Keratinocyte (primary cell): ENCODE results near the gene CNNM2. TPM values are rescaled to one million over a fixed set of nuclear protein-coding genes. Genes with fewer than 3 reads are reported as not detected.

Experiments
- DNase-seq: peaks from one replicate; pipeline ENCODE4 v3.0.0-alpha.2; 2011; ENCODE audit warnings: low read depth, missing footprints, low spot score
- FAIRE-seq: peaks from 2 replicates; lab custom pipeline; 2011; peaks lifted over from hg19 to GRCh38; lab: Jason Lieb, UNC
- H2AFZ ChIP-seq: 2 replicates; pipeline ENCODE4 v1.6.0; 2012; ENCODE audit warnings: low read length, control low read depth, inconsistent platforms; ENCODE audit not compliant: control insufficient read depth
- H3K27ac ChIP-seq: 2 replicates; pipeline ENCODE4 v1.5.1; 2011; ENCODE audit warnings: low read length; ENCODE audit not compliant: control insufficient read depth, insufficient read depth
- H3K27me3 ChIP-seq: 3 replicates; pipeline ENCODE4 v1.6.0; 2011; ENCODE audit warnings: low read length; ENCODE audit not compliant: control insufficient read depth, insufficient read depth; ENCODE audit errors: extremely low read depth
- H3K36me3 ChIP-seq, 2 experiments: 2 replicates in 1 of 2; 3 replicates in 1 of 2; pipeline ENCODE4 v1.5.1; 2011; ENCODE audit warnings: low read length in 2 of 2, mild to moderate bottlenecking in 1 of 2; ENCODE audit not compliant: control insufficient read depth in 2 of 2, insufficient read depth in 2 of 2; ENCODE audit errors: extremely low read depth in 1 of 2
- H3K4me1 ChIP-seq: 3 replicates; pipeline ENCODE4 v1.5.1; 2011; ENCODE audit warnings: low read length; ENCODE audit not compliant: control insufficient read depth, insufficient read depth; ENCODE audit errors: extremely low read depth
- H3K4me2 ChIP-seq: 3 replicates; pipeline ENCODE4 v1.6.0; 2011; ENCODE audit warnings: low read depth, low read length; ENCODE audit not compliant: control insufficient read depth, insufficient read depth; ENCODE audit errors: extremely low read depth
- H3K4me3 ChIP-seq, 3 experiments: fragments of 200-600 bp in 1 of 3; sonication (generic) in 1 of 3; 2 replicates in 2 of 3; 3 replicates in 1 of 3; pipeline ENCODE4 v1.5.1; 2011 to 2016; ENCODE audit warnings: low read length in 3 of 3, mild to moderate bottlenecking in 3 of 3, control low read depth in 2 of 3, inconsistent platforms in 1 of 3, low read depth in 1 of 3, mixed read lengths in 1 of 3, mixed run types in 1 of 3, moderate library complexity in 1 of 3; ENCODE audit not compliant: control insufficient read depth in 2 of 3, insufficient read depth in 2 of 3; ENCODE audit errors: extremely low read depth in 1 of 3
- H3K79me2 ChIP-seq: 2 replicates; pipeline ENCODE4 v1.6.0; 2012; ENCODE audit warnings: low read length; ENCODE audit not compliant: control insufficient read depth, insufficient read depth
- H3K9ac ChIP-seq: 3 replicates; pipeline ENCODE4 v1.6.0; 2011; ENCODE audit warnings: low read length; ENCODE audit not compliant: control insufficient read depth, insufficient read depth; ENCODE audit errors: extremely low read depth
- H3K9me1 ChIP-seq: 3 replicates; pipeline ENCODE4 v1.6.0; 2011; ENCODE audit warnings: low read length; ENCODE audit not compliant: control insufficient read depth, insufficient read depth; ENCODE audit errors: extremely low read depth
- H3K9me3 ChIP-seq: 2 replicates; pipeline ENCODE4 v1.5.1; 2012; ENCODE audit warnings: low read depth, low read length; ENCODE audit not compliant: control insufficient read depth
- H4K20me1 ChIP-seq: 3 replicates; pipeline ENCODE4 v1.6.0; 2011; ENCODE audit warnings: low read length; ENCODE audit not compliant: control insufficient read depth, insufficient read depth; ENCODE audit errors: extremely low read depth
- EZH2 ChIP-seq: IDR thresholded peaks from one replicate; pipeline ENCODE4 v1.6.1; 2012; ENCODE audit warnings: inconsistent platforms, mild to moderate bottlenecking, low read length, moderate library complexity
- dilution Hi-C: fragments of 300-500 bp; cut with MboI; formaldehyde crosslinking; loops from one replicate; pipeline ENCODE4 v1.7.0; 2020; ENCODE audit warnings: low sequenced_read_pairs; ENCODE audit not compliant: extremely low pct_ligation_motif_present
- polyA minus RNA-seq, 3 experiments: library from RNA; depleted of rRNA, polyadenylated mRNA; stranded (reverse); fragments of >200 nt; gene quantifications; 1 replicate in 1 of 3; 2 replicates in 1 of 3; 3 replicates in 1 of 3; pipeline ENCODE4 v1.2.3, GENCODE V29; 2011
- polyA plus RNA-seq, 5 experiments: library from polyadenylated mRNA; depleted of rRNA in 3 of 5; stranded (reverse) in 3 of 5; stranded (forward) in 1 of 5; unstranded in 1 of 5; fragments of >200 nt; gene quantifications; 1 replicate in 1 of 5; 2 replicates in 3 of 5; 3 replicates in 1 of 5; pipeline versions ENCODE4 v1.2.1 to v1.2.3, GENCODE V29; 2011 to 2012; ENCODE audit warnings: missing spikeins in 2 of 5, low read depth in 1 of 5, low replicate concordance in 1 of 5
- TF ChIP-seq, protein P1 (sequence below), 3 experiments: IDR thresholded peaks in 1 of 3; conservative IDR thresholded peaks in 1 of 3; optimal IDR thresholded peaks in 1 of 3; 2 replicates in 2 of 3; 3 replicates in 1 of 3; pipeline versions ENCODE3 to v1.5.1; 2011; ENCODE audit warnings: low read length in 3 of 3, mild to moderate bottlenecking in 3 of 3, moderate library complexity in 2 of 3, control low read depth in 1 of 3, inconsistent platforms in 1 of 3; ENCODE audit not compliant: insufficient read depth in 2 of 3; ENCODE audit errors: extremely low read depth in 1 of 3

The CNNM2 gene
- polyA plus RNA-seq (1.4 to 2.6 TPM (median 1.5 TPM) in 3 replicates), polyA minus RNA-seq (1.7 to 5.6 TPM (median 2.4 TPM) in 3 replicates)
- 1.3 TPM for polyA plus RNA-seq (2011; ENCODE audit: low read depth)
- polyA plus RNA-seq (2011; cell fraction: cytosol; rRNA removed), result 1.5 and 1.7 TPM in 2 replicates
- 5.3 and 5.8 TPM in 2 replicates for polyA plus RNA-seq (2011; cell fraction: nucleus; rRNA removed)
- 2.5 and 2.6 TPM in 2 replicates for polyA plus RNA-seq (2012; ENCODE audit: low replicate concordance)
- 4.2 TPM for polyA minus RNA-seq (2011; cell fraction: cytosol; rRNA and poly(A)+ RNA removed)
- polyA minus RNA-seq (2011; cell fraction: nucleus; rRNA and poly(A)+ RNA removed), result 3.3 and 5.9 TPM in 2 replicates

- dilution Hi-C loops, result no loop called here
- no peak for TF ChIP-seq EZH2
- TF ChIP-seq, protein P1, sequence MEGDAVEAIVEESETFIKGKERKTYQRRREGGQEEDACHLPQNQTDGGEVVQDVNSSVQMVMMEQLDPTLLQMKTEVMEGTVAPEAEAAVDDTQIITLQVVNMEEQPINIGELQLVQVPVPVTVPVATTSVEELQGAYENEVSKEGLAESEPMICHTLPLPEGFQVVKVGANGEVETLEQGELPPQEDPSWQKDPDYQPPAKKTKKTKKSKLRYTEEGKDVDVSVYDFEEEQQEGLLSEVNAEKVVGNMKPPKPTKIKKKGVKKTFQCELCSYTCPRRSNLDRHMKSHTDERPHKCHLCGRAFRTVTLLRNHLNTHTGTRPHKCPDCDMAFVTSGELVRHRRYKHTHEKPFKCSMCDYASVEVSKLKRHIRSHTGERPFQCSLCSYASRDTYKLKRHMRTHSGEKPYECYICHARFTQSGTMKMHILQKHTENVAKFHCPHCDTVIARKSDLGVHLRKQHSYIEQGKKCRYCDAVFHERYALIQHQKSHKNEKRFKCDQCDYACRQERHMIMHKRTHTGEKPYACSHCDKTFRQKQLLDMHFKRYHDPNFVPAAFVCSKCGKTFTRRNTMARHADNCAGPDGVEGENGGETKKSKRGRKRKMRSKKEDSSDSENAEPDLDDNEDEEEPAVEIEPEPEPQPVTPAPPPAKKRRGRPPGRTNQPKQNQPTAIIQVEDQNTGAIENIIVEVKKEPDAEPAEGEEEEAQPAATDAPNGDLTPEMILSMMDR (optimal IDR thresholded peaks at IDR 0.05 in 1 of 3, IDR thresholded peaks at IDR 0.05 in 1 of 3, conservative IDR thresholded peaks at IDR 0.05 in 1 of 3; ENCODE audit: extremely low read depth in 1 of 3, insufficient read depth in 2 of 3, low read length in 3 of 3), result peak in 1 of 3 experiments; percentile 34
Observed at GRCh38 chr10:102917962-102918816, at the start of gene CNNM2. Gene CNNM2 (plus strand): TSS chr10:102918294. CDS start chr10:102918481, 187 bp downstream.

GRCh38 chr10:102868911-102869257, 49.2 kb upstream of the CNNM2 start:
- no peaks in the 10 kb centered on the region for H3K27me3 ChIP-seq
- dilution Hi-C loops, result no loop called here

More at GRCh38 chr10:102917962-102918816, at the start of gene CNNM2:
- H3K79me2 ChIP-seq, result peaks cover 2% of the 10 kb centered on the region
- peak; percentile 99 for DNase-seq
- peak within 1 kb of the TSS; percentile 91 for H3K4me2 ChIP-seq
- H4K20me1 ChIP-seq, result no peaks in the 10 kb centered on the region
- H3K27me3 ChIP-seq, result no peaks in the 10 kb centered on the region
- peak within 1 kb of the TSS; percentile 63 to 82 (median 75) for H3K4me3 ChIP-seq
- no peaks in the 10 kb centered on the region for H3K36me3 ChIP-seq
- FAIRE-seq, result peak; percentile 72
- H3K9me1 ChIP-seq, result no peaks in the 10 kb centered on the region
- H3K9ac ChIP-seq, result peak within 1 kb of the TSS; percentile 79
- H2AFZ ChIP-seq, result peak within 1 kb of the TSS; percentile 98
- H3K9me3 ChIP-seq, result no peaks in the 10 kb centered on the region
- peaks cover 12% of the 10 kb centered on the region for H3K4me1 ChIP-seq
- H3K27ac ChIP-seq, result peak within 1 kb of the TSS; percentile 78

More at GRCh38 chr10:102868911-102869257, 49.2 kb upstream of the CNNM2 start:
- peaks cover 5% of the 10 kb centered on the region for H3K4me1 ChIP-seq
- no peaks in the 10 kb centered on the region for H3K36me3 ChIP-seq
- H3K9me1 ChIP-seq, result no peaks in the 10 kb centered on the region
- H4K20me1 ChIP-seq, result no peaks in the 10 kb centered on the region
- no peak overlapping the region for H3K9ac ChIP-seq
- DNase-seq (no peak), FAIRE-seq (no peak)
- H3K4me2 ChIP-seq, result peak overlapping the region; percentile 73
- no peak overlapping the region for H3K27ac ChIP-seq
- H2AFZ ChIP-seq, result peak overlapping the region; percentile 93
- TF ChIP-seq EZH2, result no peak
- TF ChIP-seq, protein P1 (optimal IDR thresholded peaks at IDR 0.05 in 1 of 3, IDR thresholded peaks at IDR 0.05 in 1 of 3, conservative IDR thresholded peaks at IDR 0.05 in 1 of 3; ENCODE audit: extremely low read depth in 1 of 3, insufficient read depth in 2 of 3, low read length in 3 of 3), result no peak
- H3K79me2 ChIP-seq, result no peaks in the 10 kb centered on the region
- H3K4me3 ChIP-seq, result peak overlapping the region; percentile 19 to 70 (median 48)
- no peaks in the 10 kb centered on the region for H3K9me3 ChIP-seq
